CD4-positive, alpha-beta T cell treated with Interleukin-10 for 1 hour (primary cell): ENCODE results near the gene HOXA13.

Experiments
- DNase-seq: peaks from one replicate; pipeline ENCODE4 v3.0.0-alpha.2; 2020

Gene HOXA13

DNA sequence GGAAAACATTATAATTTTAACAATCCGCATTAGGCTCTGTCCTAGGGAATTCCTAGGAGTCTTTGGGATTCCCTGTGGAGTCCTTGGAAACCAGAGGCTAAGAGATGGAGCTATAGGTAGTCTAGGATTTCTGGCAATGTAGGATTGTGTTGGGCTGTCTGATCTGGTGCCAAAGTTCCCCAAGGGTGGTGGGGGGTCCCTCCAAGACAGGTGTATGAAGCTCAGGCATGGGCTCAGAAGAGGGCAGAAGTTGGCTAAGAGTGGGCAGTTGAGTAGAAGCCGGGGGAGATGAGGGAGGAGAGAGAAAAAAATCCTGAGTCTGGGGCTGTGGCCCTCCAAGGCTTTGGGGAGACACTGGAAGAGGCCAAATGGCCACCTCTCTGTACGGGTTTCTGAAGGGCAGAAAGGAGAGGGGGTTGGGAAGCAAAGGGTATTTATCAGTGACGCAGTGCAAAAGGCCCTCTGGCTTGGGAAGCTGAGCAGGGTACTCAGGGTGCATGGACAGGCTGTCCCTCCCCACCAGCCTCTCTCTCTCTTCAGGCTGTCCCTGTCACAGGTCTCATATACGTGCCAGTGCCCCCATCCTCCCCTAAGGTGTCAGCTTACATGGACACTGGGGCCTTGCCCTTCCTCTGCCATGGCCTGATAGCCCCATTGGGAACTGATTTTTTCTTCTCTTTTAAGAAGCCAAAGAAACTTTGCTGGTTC is 53.2 kb downstream of the HOXA13 start:
- no peak for DNase-seq

DNA sequence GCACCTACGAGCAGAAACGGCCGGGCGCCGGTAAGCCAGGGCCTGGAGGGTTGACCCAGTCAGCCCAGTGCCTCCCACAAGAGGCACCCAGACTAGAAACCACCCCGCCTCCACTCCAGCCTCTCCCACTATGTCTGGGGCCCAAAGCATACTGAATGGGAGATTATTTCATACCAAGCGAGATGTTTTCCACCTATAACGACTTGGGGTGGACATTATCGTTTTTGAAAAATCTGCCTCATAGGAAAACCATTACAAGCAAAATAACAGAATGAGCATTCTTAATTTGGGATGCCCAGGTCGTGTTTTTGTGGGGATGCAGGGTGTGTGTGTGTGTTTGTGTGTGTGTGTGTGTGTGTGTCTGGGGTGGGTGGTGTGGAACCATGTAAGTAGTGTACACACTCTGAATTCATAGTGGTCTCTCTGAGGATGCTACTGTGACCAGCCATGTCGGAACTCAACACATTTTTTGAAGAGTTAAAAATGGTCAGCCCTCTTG is 53.9 kb downstream of the HOXA13 start:
- DNase-seq = no peak

DNA sequence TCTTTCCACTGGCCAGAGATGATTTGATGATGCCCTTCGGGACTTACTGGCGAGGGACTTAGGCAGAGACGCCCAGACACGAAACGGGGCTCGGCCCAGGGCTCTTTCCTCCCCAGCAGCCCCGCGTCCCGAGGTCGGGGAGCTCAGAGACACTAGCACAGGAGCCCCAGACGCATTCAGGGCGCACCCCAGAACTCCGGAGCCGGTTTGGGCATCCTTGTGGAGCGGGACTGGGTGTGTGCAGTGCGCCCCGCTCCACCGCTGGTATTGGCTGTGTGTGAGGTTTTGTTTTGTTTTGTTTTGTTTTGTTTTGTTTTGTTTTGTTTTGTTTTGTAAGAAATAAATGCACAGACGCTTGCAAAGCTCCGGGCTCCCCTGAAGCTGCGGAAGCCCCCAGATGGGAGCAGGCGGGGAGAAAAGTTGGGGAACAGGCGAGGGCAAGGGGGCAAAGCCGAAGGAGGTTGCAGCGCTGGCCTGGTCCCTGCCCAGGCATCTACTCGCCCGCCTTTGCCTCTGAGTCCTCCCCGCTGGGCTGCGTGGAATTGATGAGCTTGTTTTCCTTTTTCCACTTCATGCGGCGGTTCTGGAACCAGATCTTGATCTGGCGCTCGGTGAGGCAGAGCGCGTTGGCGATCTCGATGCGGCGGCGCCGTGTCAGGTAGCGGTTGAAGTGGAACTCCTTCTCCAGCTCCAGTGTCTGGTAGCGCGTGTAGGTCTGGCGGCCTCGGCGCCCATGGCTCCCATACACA is 54.6 kb downstream of the HOXA13 start:
- DNase-seq = no peak

DNA sequence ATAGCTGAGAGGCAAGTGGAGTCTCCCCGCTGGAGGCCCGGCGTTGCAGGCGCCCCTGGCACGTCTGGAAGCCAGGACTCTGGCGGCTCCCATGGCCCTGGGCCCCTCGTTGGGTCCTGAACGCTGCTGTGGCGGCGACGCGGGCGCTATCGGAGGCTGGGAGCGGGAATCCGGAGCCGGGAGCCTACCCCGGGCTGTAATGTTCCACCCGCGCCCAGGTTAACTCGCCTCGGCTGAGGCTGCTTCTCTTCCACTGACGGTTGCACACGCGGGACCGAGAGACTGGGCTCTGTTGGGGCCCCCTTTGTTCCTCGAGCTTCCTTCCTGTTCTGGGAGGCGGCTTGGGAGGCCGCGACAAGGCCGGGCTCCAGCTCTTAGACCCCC is 55.1 kb downstream of the HOXA13 start:
- DNase-seq = no peak
